ENCODE data around the gene IGF2R. TPM values are rescaled to one million over a fixed set of nuclear protein-coding genes. Genes with fewer than 3 reads are reported as not detected.
"Not testable (repeated sequence)": the region's sequence is repeated elsewhere in the genome, so short reads cannot be mapped to it uniquely, and the experiment has no call there.

Gene IGF2R
- total and polyA plus RNA-seq, 2 donors from 2014 or later = 23.7 to 88.6 TPM

GRCh38 chr6:160138839-160139419 is 170.0 kb downstream of the IGF2R start:
- Histone ChIP-seq H3K36me3 (ENCODE audit: control insufficient read depth in 2 of 3, insufficient read depth in 3 of 3, low read length in 3 of 3) (no peaks in the 10 kb centered on the region), H3K27me3 (ENCODE audit: control insufficient read depth, insufficient read depth, low read length) (no peaks in the 10 kb centered on the region), H3K4me1 (ENCODE audit: control insufficient read depth in 2 of 3, insufficient read depth in 2 of 3, low read depth in 1 of 3, low read length in 3 of 3) (peaks cover 0 to 15% (median 3%) of the 10 kb centered on the region in 3 donors), H3K9me3 (ENCODE audit: control insufficient read depth in 2 of 3, insufficient read depth in 1 of 3, low read length in 3 of 3) (no peaks in the 10 kb centered on the region), H3K4me3 (ENCODE audit: low read length in 3 of 3) (no peak overlapping the region), H3K9ac (ENCODE audit: low read length in 3 of 3) (no peak overlapping the region), H3K27ac (ENCODE audit: low read depth in 2 of 2, low read length in 2 of 2) (peak overlapping the region in 1 of 2 donors; percentile 2)
- intact Hi-C loops (cut with DNase I) = no loop called here
- no peak for TF ChIP-seq CTCF (IDR thresholded peaks at IDR 0.05; ENCODE audit: borderline replicate concordance, extremely low read depth, insufficient read depth)
- FAIRE-seq = no peak
- DNase-seq = no peak

GRCh38 chr6:160139420-160139851 is 170.6 kb downstream of the IGF2R start:
- TF ChIP-seq CTCF (IDR thresholded peaks at IDR 0.05; ENCODE audit: borderline replicate concordance, extremely low read depth, insufficient read depth) = no peak
- no peak for FAIRE-seq
- Histone ChIP-seq H3K36me3 (ENCODE audit: control insufficient read depth in 2 of 3, insufficient read depth in 3 of 3, low read length in 3 of 3) (no peaks in the 10 kb centered on the region), H3K4me3 (ENCODE audit: low read length in 3 of 3) (no peak overlapping the region), H3K4me1 (ENCODE audit: control insufficient read depth in 2 of 3, insufficient read depth in 2 of 3, low read depth in 1 of 3, low read length in 3 of 3) (peaks cover 0 to 15% (median 3%) of the 10 kb centered on the region in 3 donors), H3K9me3 (ENCODE audit: control insufficient read depth in 2 of 3, insufficient read depth in 1 of 3, low read length in 3 of 3) (no peaks in the 10 kb centered on the region), H3K27me3 (ENCODE audit: control insufficient read depth, insufficient read depth, low read length) (no peaks in the 10 kb centered on the region), H3K27ac (ENCODE audit: low read depth in 2 of 2, low read length in 2 of 2) (no peak overlapping the region), H3K9ac (ENCODE audit: low read length in 3 of 3) (no peak overlapping the region)
- DNase-seq = no peak
- intact Hi-C loops (cut with DNase I) = no loop called here

- H3K27ac ChIP-seq (ENCODE audit: low read depth in 2 of 2, low read length in 2 of 2); FAIRE-seq: not testable (repeated sequence)
Observed at GRCh38 chr6:160140493-160140892, 171.6 kb downstream of the IGF2R start.

GRCh38 chr6:160141001-160141726 is 172.3 kb downstream of the IGF2R start:
- Histone ChIP-seq H3K27ac (ENCODE audit: low read depth in 2 of 2, low read length in 2 of 2) (no peak overlapping the region), H3K9ac (ENCODE audit: low read length in 3 of 3) (no peak overlapping the region)
- DNase-seq = no peak

More at GRCh38 chr6:160140493-160140892, 171.6 kb downstream of the IGF2R start:
- H3K27me3 ChIP-seq (ENCODE audit: control insufficient read depth, insufficient read depth, low read length); DNase-seq; H3K9ac ChIP-seq (ENCODE audit: low read length in 3 of 3); intact Hi-C loops (cut with DNase I); H3K4me3 ChIP-seq (ENCODE audit: low read length in 3 of 3); H3K9me3 ChIP-seq (ENCODE audit: control insufficient read depth in 2 of 3, insufficient read depth in 1 of 3, low read length in 3 of 3); H3K36me3 ChIP-seq (ENCODE audit: control insufficient read depth in 2 of 3, insufficient read depth in 3 of 3, low read length in 3 of 3): not testable (repeated sequence)
- H3K4me1 ChIP-seq (ENCODE audit: control insufficient read depth in 2 of 3, insufficient read depth in 2 of 3, low read depth in 1 of 3, low read length in 3 of 3) = peaks cover 0 to 11% (median 3%) of the 10 kb centered on the region in 3 donors

More at GRCh38 chr6:160141001-160141726, 172.3 kb downstream of the IGF2R start:
- no peaks in the 10 kb centered on the region for H3K36me3 ChIP-seq (ENCODE audit: control insufficient read depth in 2 of 3, insufficient read depth in 3 of 3, low read length in 3 of 3)
- intact Hi-C loops (cut with DNase I) = no loop called here
- no peak for FAIRE-seq
- no peak for TF ChIP-seq CTCF (IDR thresholded peaks at IDR 0.05; ENCODE audit: borderline replicate concordance, extremely low read depth, insufficient read depth)
- H3K4me1 ChIP-seq (ENCODE audit: control insufficient read depth in 2 of 3, insufficient read depth in 2 of 3, low read depth in 1 of 3, low read length in 3 of 3) = peaks cover 0 to 11% (median 3%) of the 10 kb centered on the region in 3 donors
- H3K4me3 ChIP-seq (ENCODE audit: low read length in 3 of 3) = no peak overlapping the region
- H3K9me3 ChIP-seq (ENCODE audit: control insufficient read depth in 2 of 3, insufficient read depth in 1 of 3, low read length in 3 of 3) = no peaks in the 10 kb centered on the region
- H3K27me3 ChIP-seq (ENCODE audit: control insufficient read depth, insufficient read depth, low read length) = no peaks in the 10 kb centered on the region

Data from kidney (tissue), 14 donors.